ENCODE data around the gene CHMP2A.

Gene CHMP2A

GRCh38 chr19:58531034-58531840 lies 23.7 kb downstream of the CHMP2A start:
- Histone ChIP-seq H3K9me2 (replicated peaks; ENCODE audit: insufficient read depth, low read length) (no peaks in the 10 kb centered on the region), H3K36me3 (ENCODE audit: low read length) (no peaks in the 10 kb centered on the region), H3K9ac (ENCODE audit: low read length) (no peak overlapping the region), H2AFZ (ENCODE audit: low read depth, low read length, severe bottlenecking) (no peak overlapping the region), H3F3A (ENCODE audit: insufficient read depth) (no peaks in the 10 kb centered on the region), H3K4me2 (ENCODE audit: low read depth, low read length, poor library complexity, severe bottlenecking) (no peak overlapping the region), H3K79me2 (ENCODE audit: insufficient read depth, low read length) (no peaks in the 10 kb centered on the region), H3K27ac (ENCODE audit: low read depth, low read length) (no peak overlapping the region), H4K20me1 (ENCODE audit: low read depth, low read length) (no peaks in the 10 kb centered on the region), H3K27me3 (ENCODE audit: low read length) (no peaks in the 10 kb centered on the region), H3K4me3 (ENCODE audit: insufficient read depth, low read length, poor library complexity, severe bottlenecking) (no peak overlapping the region), H3K9me3 (ENCODE audit: insufficient read depth, low read length) (no peaks in the 10 kb centered on the region)
- no peak for TF ChIP-seq EZH2phosphoT487 (conservative IDR thresholded peaks at IDR 0.05; ENCODE audit: low read length)
- TF ChIP-seq CTCF (IDR thresholded peaks at IDR 0.05; ENCODE audit: insufficient read depth, low read length, poor library complexity, severe bottlenecking): no peak

GRCh38 chr19:58529405-58529804 lies 25.5 kb downstream of the CHMP2A start:
- H3K36me3 ChIP-seq (ENCODE audit: low read length): no peaks in the 10 kb centered on the region
- no peaks in the 10 kb centered on the region for H3K27me3 ChIP-seq (ENCODE audit: low read length)
- no peaks in the 10 kb centered on the region for H3K79me2 ChIP-seq (ENCODE audit: insufficient read depth, low read length)
- H3K4me2 ChIP-seq (ENCODE audit: low read depth, low read length, poor library complexity, severe bottlenecking): no peak overlapping the region
- no peak overlapping the region for H3K27ac ChIP-seq (ENCODE audit: low read depth, low read length)
- no peaks in the 10 kb centered on the region for H4K20me1 ChIP-seq (ENCODE audit: low read depth, low read length)
- H2AFZ ChIP-seq (ENCODE audit: low read depth, low read length, severe bottlenecking): no peak overlapping the region
- no peaks in the 10 kb centered on the region for H3F3A ChIP-seq (ENCODE audit: insufficient read depth)
- TF ChIP-seq CTCF (IDR thresholded peaks at IDR 0.05; ENCODE audit: insufficient read depth, low read length, poor library complexity, severe bottlenecking) (no peak), EZH2phosphoT487 (conservative IDR thresholded peaks at IDR 0.05; ENCODE audit: low read length) (no peak)
- no peaks in the 10 kb centered on the region for H3K9me2 ChIP-seq (replicated peaks; ENCODE audit: insufficient read depth, low read length)
- no peaks in the 10 kb centered on the region for H3K9me3 ChIP-seq (ENCODE audit: insufficient read depth, low read length)
- no peak overlapping the region for H3K9ac ChIP-seq (ENCODE audit: low read length)
- no peak overlapping the region for H3K4me3 ChIP-seq (ENCODE audit: insufficient read depth, low read length, poor library complexity, severe bottlenecking)

GRCh38 chr19:58522709-58523108 lies 32.2 kb downstream of the CHMP2A start:
- Histone ChIP-seq H3K36me3 (ENCODE audit: low read length) (no peaks in the 10 kb centered on the region), H3K4me2 (ENCODE audit: low read depth, low read length, poor library complexity, severe bottlenecking) (no peak overlapping the region), H3K9me2 (replicated peaks; ENCODE audit: insufficient read depth, low read length) (no peaks in the 10 kb centered on the region), H3K27me3 (ENCODE audit: low read length) (no peaks in the 10 kb centered on the region), H3K79me2 (ENCODE audit: insufficient read depth, low read length) (peaks cover 7% of the 10 kb centered on the region; the same call in 1 of the 2 replicates), H3K9ac (ENCODE audit: low read length) (no peak overlapping the region), H3F3A (ENCODE audit: insufficient read depth) (peaks cover 16% of the 10 kb centered on the region), H3K9me3 (ENCODE audit: insufficient read depth, low read length) (no peaks in the 10 kb centered on the region), H2AFZ (ENCODE audit: low read depth, low read length, severe bottlenecking) (no peak overlapping the region), H4K20me1 (ENCODE audit: low read depth, low read length) (no peaks in the 10 kb centered on the region), H3K4me3 (ENCODE audit: insufficient read depth, low read length, poor library complexity, severe bottlenecking) (no peak overlapping the region), H3K27ac (ENCODE audit: low read depth, low read length) (no peak overlapping the region)
- TF ChIP-seq CTCF (IDR thresholded peaks at IDR 0.05; ENCODE audit: insufficient read depth, low read length, poor library complexity, severe bottlenecking): no peak

All from SU-DHL-6 (cell line).